Activated CD8-positive, alpha-beta memory T cell treated with anti-CD3 and anti-CD28 coated beads for 48 hours (primary cell): ENCODE measurements around the gene SERPINE1.
"Not testable (repeated sequence)": the region's sequence is repeated elsewhere in the genome, so short reads cannot be mapped to it uniquely, and the experiment has no call there.

Experiments
- DNase-seq, 3 experiments: peaks; one replicate each; pipeline ENCODE4 v3.0.0-alpha.2; 2020; ENCODE audit warnings: low read depth in 2 of 3, low spot score in 2 of 3

The SERPINE1 gene

GRCh38 chr7:101121991-101122932, 4.6 kb upstream of the SERPINE1 start:
- no peak for DNase-seq

GRCh38 chr7:101122933-101123702, 3.8 kb upstream of the SERPINE1 start:
- DNase-seq = no peak

- no peak for DNase-seq
These were observed 3.2 kb upstream of the SERPINE1 start for GRCh38 chr7:101123703-101124068.

GRCh38 chr7:101124376-101125056, 2.4 kb upstream of the SERPINE1 start:
- no peak for DNase-seq

GRCh38 chr7:101125989-101126650, 784 bp upstream of the SERPINE1 start:
- no peak for DNase-seq

- DNase-seq = no peak
These were observed 646 bp downstream of the SERPINE1 start for GRCh38 chr7:101127460-101128039.

GRCh38 chr7:101128040-101128834, 1.3 kb downstream of the SERPINE1 start:
- DNase-seq = no peak

- DNase-seq = no peak
These were observed 2.8 kb downstream of the SERPINE1 start for GRCh38 chr7:101129603-101130117.

GRCh38 chr7:101132626-101133600, 6.0 kb downstream of the SERPINE1 start:
- not testable (repeated sequence) for DNase-seq

- DNase-seq = no peak
These were observed 6.9 kb downstream of the SERPINE1 start for GRCh38 chr7:101133621-101134398.

- no peak for DNase-seq
These were observed 7.6 kb downstream of the SERPINE1 start for GRCh38 chr7:101134399-101134980.

GRCh38 chr7:101137651-101138212, 10.8 kb downstream of the SERPINE1 start:
- DNase-seq = no peak

- DNase-seq = peak; percentile 50 to 67 (median 64)
These were observed 11.4 kb downstream of the SERPINE1 start for GRCh38 chr7:101138213-101138870.

GRCh38 chr7:101140339-101140699, 13.4 kb downstream of the SERPINE1 start:
- DNase-seq = no peak

- DNase-seq = no peak
These were observed 14.0 kb downstream of the SERPINE1 start for GRCh38 chr7:101140746-101141382.
